ENCODE measurements around the gene AIFM2.

DNA sequence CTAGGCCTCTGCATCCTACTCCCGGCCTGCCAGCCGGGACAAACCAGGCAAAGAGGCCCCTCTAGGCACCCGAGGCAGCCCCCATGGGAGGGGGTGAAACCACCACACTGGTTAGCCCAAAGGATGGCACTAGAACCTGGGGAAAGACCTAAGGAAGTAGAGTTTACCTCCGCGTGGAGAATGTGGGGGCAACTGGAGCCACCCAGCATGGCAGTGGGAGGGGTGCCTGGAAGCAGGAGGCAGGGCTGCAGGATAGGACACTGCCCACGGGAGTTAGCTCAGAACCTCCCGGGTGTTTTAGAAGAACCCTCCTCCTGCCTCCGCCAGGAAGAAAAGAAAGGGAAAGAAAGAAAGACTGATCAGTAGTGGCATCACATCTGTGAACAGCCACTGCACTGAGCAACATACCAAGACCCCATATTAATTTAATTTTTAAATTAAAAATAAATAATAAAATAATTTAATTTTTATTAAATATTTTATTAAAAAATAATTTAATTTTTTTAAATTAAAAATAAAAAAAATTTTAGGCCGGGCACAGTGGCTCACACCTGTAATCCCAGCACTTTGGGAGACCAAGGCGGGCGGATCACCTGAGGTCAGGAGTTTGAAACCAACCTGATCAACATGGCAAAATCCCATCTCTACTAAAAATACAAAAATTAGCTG, 11.2 kb downstream of the AIFM2 start:
- TF ChIP-seq, protein P1, sequence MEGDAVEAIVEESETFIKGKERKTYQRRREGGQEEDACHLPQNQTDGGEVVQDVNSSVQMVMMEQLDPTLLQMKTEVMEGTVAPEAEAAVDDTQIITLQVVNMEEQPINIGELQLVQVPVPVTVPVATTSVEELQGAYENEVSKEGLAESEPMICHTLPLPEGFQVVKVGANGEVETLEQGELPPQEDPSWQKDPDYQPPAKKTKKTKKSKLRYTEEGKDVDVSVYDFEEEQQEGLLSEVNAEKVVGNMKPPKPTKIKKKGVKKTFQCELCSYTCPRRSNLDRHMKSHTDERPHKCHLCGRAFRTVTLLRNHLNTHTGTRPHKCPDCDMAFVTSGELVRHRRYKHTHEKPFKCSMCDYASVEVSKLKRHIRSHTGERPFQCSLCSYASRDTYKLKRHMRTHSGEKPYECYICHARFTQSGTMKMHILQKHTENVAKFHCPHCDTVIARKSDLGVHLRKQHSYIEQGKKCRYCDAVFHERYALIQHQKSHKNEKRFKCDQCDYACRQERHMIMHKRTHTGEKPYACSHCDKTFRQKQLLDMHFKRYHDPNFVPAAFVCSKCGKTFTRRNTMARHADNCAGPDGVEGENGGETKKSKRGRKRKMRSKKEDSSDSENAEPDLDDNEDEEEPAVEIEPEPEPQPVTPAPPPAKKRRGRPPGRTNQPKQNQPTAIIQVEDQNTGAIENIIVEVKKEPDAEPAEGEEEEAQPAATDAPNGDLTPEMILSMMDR (IDR thresholded peaks at IDR 0.05) = no peak
- no peak for TF ChIP-seq POLR2A (IDR thresholded peaks at IDR 0.05)

Data from testis (tissue), 2 donors.